WERI-Rb-1 (cell line): ENCODE data around the gene TOM1L2.

Source experiments
- DNase-seq: peaks from one replicate; pipeline ENCODE4 v3.0.0-alpha.2; 2020
- H3K27ac ChIP-seq: fragments of 250-450 bp; sonication (Bioruptor Pico); 2 replicates; pipeline ENCODE4 v1.5.1; 2020; ENCODE audit warnings: mild to moderate bottlenecking, moderate library complexity
- H3K27me3 ChIP-seq: fragments of 250-450 bp; sonication (Bioruptor Pico); 2 replicates; pipeline ENCODE4 v1.5.1; 2021; ENCODE audit warnings: mild to moderate bottlenecking, low read depth, moderate library complexity; ENCODE audit not compliant: insufficient read depth, severe bottlenecking
- H3K36me3 ChIP-seq: fragments of 250-450 bp; sonication (Bioruptor Pico); 2 replicates; pipeline ENCODE4 v1.5.1; 2020; ENCODE audit warnings: mild to moderate bottlenecking, moderate library complexity
- H3K4me3 ChIP-seq: 2 replicates; pipeline ENCODE4 v1.5.1; 2011; ENCODE audit warnings: low read depth, mild to moderate bottlenecking, control low read depth, low read length
- H3K9me3 ChIP-seq: fragments of 250-450 bp; sonication (Bioruptor Pico); 2 replicates; pipeline ENCODE4 v1.5.1; 2021; ENCODE audit warnings: mild to moderate bottlenecking, moderate library complexity; ENCODE audit not compliant: severe bottlenecking
- CTCF ChIP-seq: IDR thresholded peaks from 2 replicates; pipeline ENCODE4 v1.5.1; 2011; ENCODE audit warnings: low read depth, mild to moderate bottlenecking, control low read depth, inconsistent platforms, low read length

TOM1L2 gene

GRCh38 chr17:17859909-17860765, 112.1 kb downstream of the TOM1L2 start:
- Histone ChIP-seq H3K9me3 (no peaks in the 10 kb centered on the region), H3K36me3 (no peaks in the 10 kb centered on the region), H3K27me3 (no peaks in the 10 kb centered on the region), H3K27ac (no peak overlapping the region), H3K4me3 (no peak overlapping the region)
- DNase-seq, result peak; percentile 60
- peak; percentile 98 for TF ChIP-seq CTCF

GRCh38 chr17:17857496-17857895, 114.7 kb downstream of the TOM1L2 start:
- no peak for DNase-seq
- H3K27ac ChIP-seq, result no peak overlapping the region
- H3K4me3 ChIP-seq, result no peak overlapping the region
- no peaks in the 10 kb centered on the region for H3K9me3 ChIP-seq
- TF ChIP-seq CTCF, result no peak
- no peaks in the 10 kb centered on the region for H3K27me3 ChIP-seq
- H3K36me3 ChIP-seq, result no peaks in the 10 kb centered on the region

- Histone ChIP-seq H3K9me3 (no peaks in the 10 kb centered on the region), H3K27ac (no peak overlapping the region), H3K4me3 (no peak overlapping the region)
These were observed 115.8 kb downstream of the TOM1L2 start for GRCh38 chr17:17856386-17856785.

GRCh38 chr17:17855976-17856375, 116.2 kb downstream of the TOM1L2 start:
- no peaks in the 10 kb centered on the region for H3K9me3 ChIP-seq
- H3K36me3 ChIP-seq, result no peaks in the 10 kb centered on the region
- H3K27ac ChIP-seq, result no peak overlapping the region
- DNase-seq, result no peak
- TF ChIP-seq CTCF, result no peak
- H3K27me3 ChIP-seq, result no peaks in the 10 kb centered on the region
- no peak overlapping the region for H3K4me3 ChIP-seq

More at GRCh38 chr17:17856386-17856785, 115.8 kb downstream of the TOM1L2 start:
- DNase-seq, result no peak
- no peak for TF ChIP-seq CTCF
- Histone ChIP-seq H3K36me3 (no peaks in the 10 kb centered on the region), H3K27me3 (no peaks in the 10 kb centered on the region)

- no peaks in the 10 kb centered on the region for H3K36me3 ChIP-seq
- no peak for TF ChIP-seq CTCF
- H3K9me3 ChIP-seq, result no peaks in the 10 kb centered on the region
- no peak overlapping the region for H3K27ac ChIP-seq
- no peaks in the 10 kb centered on the region for H3K27me3 ChIP-seq
- DNase-seq, result no peak
- no peak overlapping the region for H3K4me3 ChIP-seq
These were observed 118.3 kb downstream of the TOM1L2 start for GRCh38 chr17:17853811-17854447.
